HG03135 (cell line): Measurements from ENCODE around the gene LYPD1.

Experiments
- ATAC-seq: cut with Tn5 transposase; IDR thresholded peaks from one replicate; pipeline ENCODE4 v1.9.1; 2021; ENCODE audit warnings: mild to moderate bottlenecking, moderate library complexity; ENCODE audit not compliant: unreplicated experiment

LYPD1 gene

GRCh38 chr2:132638313-132639040 lies 31.5 kb downstream of the LYPD1 start:
- ATAC-seq: no peak

GRCh38 chr2:132636346-132636745 lies 33.7 kb downstream of the LYPD1 start:
- ATAC-seq: no peak

GRCh38 chr2:132633635-132634034 lies 36.4 kb downstream of the LYPD1 start:
- ATAC-seq: no peak

- no peak for ATAC-seq
These were observed 37.9 kb downstream of the LYPD1 start for GRCh38 chr2:132632000-132632649.

- ATAC-seq: no peak
These were observed 42.5 kb downstream of the LYPD1 start for GRCh38 chr2:132627536-132627935.

- ATAC-seq: no peak
These were observed 46.7 kb downstream of the LYPD1 start for GRCh38 chr2:132623096-132623839.

GRCh38 chr2:132621131-132621875 lies 48.7 kb downstream of the LYPD1 start:
- no peak for ATAC-seq

GRCh38 chr2:132620115-132620514 lies 49.9 kb downstream of the LYPD1 start:
- ATAC-seq: no peak

- no peak for ATAC-seq
These were observed 51.3 kb downstream of the LYPD1 start for GRCh38 chr2:132618734-132619133.

- no peak for ATAC-seq
These were observed 52.0 kb downstream of the LYPD1 start for GRCh38 chr2:132617989-132618388.

- ATAC-seq: no peak
These were observed 54.5 kb downstream of the LYPD1 start for GRCh38 chr2:132615329-132616085.

GRCh38 chr2:132611719-132612118 lies 58.3 kb downstream of the LYPD1 start:
- no peak for ATAC-seq

- ATAC-seq: no peak
These were observed 60.7 kb downstream of the LYPD1 start for GRCh38 chr2:132609101-132609890.

- no peak for ATAC-seq
These were observed 61.7 kb downstream of the LYPD1 start for GRCh38 chr2:132608311-132608710.

GRCh38 chr2:132607426-132608090 lies 62.4 kb downstream of the LYPD1 start:
- no peak for ATAC-seq

- no peak for ATAC-seq
These were observed 63.4 kb downstream of the LYPD1 start for GRCh38 chr2:132606649-132607048.

- no peak for ATAC-seq
These were observed 64.5 kb downstream of the LYPD1 start for GRCh38 chr2:132605236-132606180.

- ATAC-seq: no peak
These were observed 65.4 kb downstream of the LYPD1 start for GRCh38 chr2:132604561-132604960.
